GM23338 (cell line): Measurements from ENCODE around the gene OTOGL.

Experiments
- CREB1 ChIP-seq: fragments of 250-450 bp; sonication (Bioruptor Pico); IDR thresholded peaks from 2 replicates; pipeline ENCODE4 v1.5.0; 2020; ENCODE audit warnings: low read depth, mild to moderate bottlenecking, moderate library complexity
- EZH2 ChIP-seq: fragments of 200-600 bp; sonication (generic); IDR thresholded peaks from one replicate; pipeline ENCODE4 v1.8.0; 2017; ENCODE audit warnings: antibody characterized with exemption, mild to moderate bottlenecking, low read depth; ENCODE audit not compliant: unreplicated experiment
- EZH2phosphoT487 ChIP-seq: fragments of 200-600 bp; sonication (generic); IDR thresholded peaks from one replicate; pipeline ENCODE4 v1.8.1; 2018; ENCODE audit warnings: antibody characterized with exemption; ENCODE audit not compliant: unreplicated experiment
- POLR2AphosphoS5 ChIP-seq: IDR thresholded peaks from 2 replicates; pipeline ENCODE4 v1.6.1; 2016; ENCODE audit warnings: antibody characterized with exemption, low read depth
- ZNF331 ChIP-seq: fragments of 250-450 bp; sonication (Bioruptor Pico); IDR thresholded peaks from 2 replicates; pipeline ENCODE4 v1.5.0; 2020; ENCODE audit warnings: low read depth, mild to moderate bottlenecking, moderate library complexity
- TF ChIP-seq, protein P1 (sequence below), 2 experiments: fragments of 200-600 bp in 1 of 2; sonication (generic) in 1 of 2; conservative IDR thresholded peaks; 2 replicates each; pipeline versions ENCODE4 v1.5.1 to v1.6.1; 2016 to 2017; ENCODE audit warnings: antibody characterized with exemption in 2 of 2, low read depth in 2 of 2, mild to moderate bottlenecking in 2 of 2, moderate library complexity in 1 of 2
- TF ChIP-seq, protein P2 (sequence below): IDR thresholded peaks from one replicate; pipeline ENCODE4 v1.6.1; 2018; ENCODE audit warnings: antibody characterized with exemption; ENCODE audit not compliant: unreplicated experiment
- TF ChIP-seq, protein P3 (sequence below): IDR thresholded peaks from 2 replicates; pipeline ENCODE4 v1.6.1; 2016; ENCODE audit warnings: antibody characterized with exemption

DNA sequence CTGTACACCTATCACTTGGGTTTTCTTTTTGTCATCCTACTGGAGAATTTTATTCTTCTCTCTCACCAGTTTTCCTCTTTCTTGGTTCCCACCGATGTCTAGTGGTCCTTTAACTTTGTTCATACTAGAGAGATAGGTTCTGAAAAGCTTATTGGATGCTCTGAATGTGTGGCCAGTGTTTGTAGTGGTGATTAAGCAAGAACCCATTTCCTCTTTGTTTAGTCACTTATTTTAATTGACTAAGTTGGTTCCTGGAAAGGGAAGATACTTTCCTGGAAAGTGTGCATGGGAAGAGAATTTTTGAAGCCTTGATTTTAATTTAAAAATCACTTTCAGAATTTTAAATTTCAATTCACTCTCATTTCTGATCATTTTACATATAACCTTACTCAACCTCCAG, 127.2 kb downstream of the OTOGL start:
- TF ChIP-seq, protein P1, sequence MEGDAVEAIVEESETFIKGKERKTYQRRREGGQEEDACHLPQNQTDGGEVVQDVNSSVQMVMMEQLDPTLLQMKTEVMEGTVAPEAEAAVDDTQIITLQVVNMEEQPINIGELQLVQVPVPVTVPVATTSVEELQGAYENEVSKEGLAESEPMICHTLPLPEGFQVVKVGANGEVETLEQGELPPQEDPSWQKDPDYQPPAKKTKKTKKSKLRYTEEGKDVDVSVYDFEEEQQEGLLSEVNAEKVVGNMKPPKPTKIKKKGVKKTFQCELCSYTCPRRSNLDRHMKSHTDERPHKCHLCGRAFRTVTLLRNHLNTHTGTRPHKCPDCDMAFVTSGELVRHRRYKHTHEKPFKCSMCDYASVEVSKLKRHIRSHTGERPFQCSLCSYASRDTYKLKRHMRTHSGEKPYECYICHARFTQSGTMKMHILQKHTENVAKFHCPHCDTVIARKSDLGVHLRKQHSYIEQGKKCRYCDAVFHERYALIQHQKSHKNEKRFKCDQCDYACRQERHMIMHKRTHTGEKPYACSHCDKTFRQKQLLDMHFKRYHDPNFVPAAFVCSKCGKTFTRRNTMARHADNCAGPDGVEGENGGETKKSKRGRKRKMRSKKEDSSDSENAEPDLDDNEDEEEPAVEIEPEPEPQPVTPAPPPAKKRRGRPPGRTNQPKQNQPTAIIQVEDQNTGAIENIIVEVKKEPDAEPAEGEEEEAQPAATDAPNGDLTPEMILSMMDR (conservative IDR thresholded peaks at IDR 0.05; ENCODE audit: low read depth in 2 of 2) = no peak
- no peak for TF ChIP-seq CREB1
- TF ChIP-seq EZH2 = no peak
- TF ChIP-seq POLR2AphosphoS5 = no peak
- TF ChIP-seq ZNF331 (CRISPR knock-in tag) = no peak
- TF ChIP-seq, protein P2, sequence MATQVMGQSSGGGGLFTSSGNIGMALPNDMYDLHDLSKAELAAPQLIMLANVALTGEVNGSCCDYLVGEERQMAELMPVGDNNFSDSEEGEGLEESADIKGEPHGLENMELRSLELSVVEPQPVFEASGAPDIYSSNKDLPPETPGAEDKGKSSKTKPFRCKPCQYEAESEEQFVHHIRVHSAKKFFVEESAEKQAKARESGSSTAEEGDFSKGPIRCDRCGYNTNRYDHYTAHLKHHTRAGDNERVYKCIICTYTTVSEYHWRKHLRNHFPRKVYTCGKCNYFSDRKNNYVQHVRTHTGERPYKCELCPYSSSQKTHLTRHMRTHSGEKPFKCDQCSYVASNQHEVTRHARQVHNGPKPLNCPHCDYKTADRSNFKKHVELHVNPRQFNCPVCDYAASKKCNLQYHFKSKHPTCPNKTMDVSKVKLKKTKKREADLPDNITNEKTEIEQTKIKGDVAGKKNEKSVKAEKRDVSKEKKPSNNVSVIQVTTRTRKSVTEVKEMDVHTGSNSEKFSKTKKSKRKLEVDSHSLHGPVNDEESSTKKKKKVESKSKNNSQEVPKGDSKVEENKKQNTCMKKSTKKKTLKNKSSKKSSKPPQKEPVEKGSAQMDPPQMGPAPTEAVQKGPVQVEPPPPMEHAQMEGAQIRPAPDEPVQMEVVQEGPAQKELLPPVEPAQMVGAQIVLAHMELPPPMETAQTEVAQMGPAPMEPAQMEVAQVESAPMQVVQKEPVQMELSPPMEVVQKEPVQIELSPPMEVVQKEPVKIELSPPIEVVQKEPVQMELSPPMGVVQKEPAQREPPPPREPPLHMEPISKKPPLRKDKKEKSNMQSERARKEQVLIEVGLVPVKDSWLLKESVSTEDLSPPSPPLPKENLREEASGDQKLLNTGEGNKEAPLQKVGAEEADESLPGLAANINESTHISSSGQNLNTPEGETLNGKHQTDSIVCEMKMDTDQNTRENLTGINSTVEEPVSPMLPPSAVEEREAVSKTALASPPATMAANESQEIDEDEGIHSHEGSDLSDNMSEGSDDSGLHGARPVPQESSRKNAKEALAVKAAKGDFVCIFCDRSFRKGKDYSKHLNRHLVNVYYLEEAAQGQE = no peak
- TF ChIP-seq EZH2phosphoT487 = no peak
- TF ChIP-seq, protein P3, sequence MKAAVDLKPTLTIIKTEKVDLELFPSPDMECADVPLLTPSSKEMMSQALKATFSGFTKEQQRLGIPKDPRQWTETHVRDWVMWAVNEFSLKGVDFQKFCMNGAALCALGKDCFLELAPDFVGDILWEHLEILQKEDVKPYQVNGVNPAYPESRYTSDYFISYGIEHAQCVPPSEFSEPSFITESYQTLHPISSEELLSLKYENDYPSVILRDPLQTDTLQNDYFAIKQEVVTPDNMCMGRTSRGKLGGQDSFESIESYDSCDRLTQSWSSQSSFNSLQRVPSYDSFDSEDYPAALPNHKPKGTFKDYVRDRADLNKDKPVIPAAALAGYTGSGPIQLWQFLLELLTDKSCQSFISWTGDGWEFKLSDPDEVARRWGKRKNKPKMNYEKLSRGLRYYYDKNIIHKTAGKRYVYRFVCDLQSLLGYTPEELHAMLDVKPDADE = no peak
